ENCODE results near the gene TCAP. TPM values are rescaled to one million over a fixed set of nuclear protein-coding genes. Genes with fewer than 3 reads are reported as not detected.
A peak's percentile ranks its signal among the peaks of the same experiment; 100 is the strongest.

Gene TCAP
- polyA plus RNA-seq, 1 donor (not counting 4 experiments of a cell fraction or from before 2014, with no cell fraction given) = 0.20 TPM

DNA sequence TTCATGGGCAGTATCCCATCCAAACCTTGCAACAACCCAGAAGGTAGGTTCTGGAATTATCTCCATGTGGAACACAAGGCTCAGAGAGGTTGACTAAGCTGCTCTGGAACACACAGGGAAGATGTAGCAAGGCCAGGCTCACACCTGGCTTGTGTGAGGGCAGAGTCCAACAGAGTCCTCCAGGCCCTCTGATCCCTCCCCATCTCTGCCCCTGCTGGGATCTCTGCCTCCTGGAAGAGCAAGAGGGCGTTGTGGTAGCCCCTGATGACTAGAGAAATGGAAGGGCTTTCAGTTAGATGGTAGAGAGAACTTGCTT, 45.4 kb upstream of the TCAP start:
- no peak for TF ChIP-seq EZH2 (IDR thresholded peaks at IDR 0.05; ENCODE audit: low read length)
- TF ChIP-seq CTCF (optimal IDR thresholded peaks at IDR 0.05 in 1 of 3, IDR thresholded peaks at IDR 0.05 in 1 of 3, conservative IDR thresholded peaks at IDR 0.05 in 1 of 3; ENCODE audit: extremely low read depth in 1 of 3, insufficient read depth in 2 of 3, low read length in 3 of 3) = no peak
- H3K9me3 ChIP-seq (ENCODE audit: control insufficient read depth, low read depth, low read length) = no peaks in the 10 kb centered on the region
- peaks cover 15% of the 10 kb centered on the region for H3K4me1 ChIP-seq (ENCODE audit: control insufficient read depth, extremely low read depth, insufficient read depth, low read length)
- DNase-seq (ENCODE audit: low read depth, low spot score) (no peak), FAIRE-seq (no peak)
- H3K4me2 ChIP-seq (ENCODE audit: control insufficient read depth, extremely low read depth, insufficient read depth, low read depth, low read length) = no peak overlapping the region
- dilution Hi-C loops (cut with MboI; ENCODE audit: extremely low pct_ligation_motif_present, low sequenced_read_pairs) = no loop called here
- no peaks in the 10 kb centered on the region for H3K9me1 ChIP-seq (ENCODE audit: control insufficient read depth, extremely low read depth, insufficient read depth, low read length)
- H3K27me3 ChIP-seq (ENCODE audit: control insufficient read depth, extremely low read depth, insufficient read depth, low read length) = peaks cover 28% of the 10 kb centered on the region
- H3K4me3 ChIP-seq (ENCODE audit: control insufficient read depth in 2 of 3, extremely low read depth in 1 of 3, insufficient read depth in 2 of 3, low read depth in 1 of 3, low read length in 3 of 3) = no peak overlapping the region
- H2AFZ ChIP-seq (ENCODE audit: control insufficient read depth, low read length) = no peak overlapping the region
- peaks cover 2% of the 10 kb centered on the region for H4K20me1 ChIP-seq (ENCODE audit: control insufficient read depth, extremely low read depth, insufficient read depth, low read length)
- no peak overlapping the region for H3K27ac ChIP-seq (ENCODE audit: control insufficient read depth, insufficient read depth, low read length)
- H3K79me2 ChIP-seq (ENCODE audit: control insufficient read depth, insufficient read depth, low read length) = no peaks in the 10 kb centered on the region
- H3K36me3 ChIP-seq (ENCODE audit: control insufficient read depth in 2 of 2, extremely low read depth in 1 of 2, insufficient read depth in 2 of 2, low read length in 2 of 2) = no peaks in the 10 kb centered on the region
- H3K9ac ChIP-seq (ENCODE audit: control insufficient read depth, extremely low read depth, insufficient read depth, low read length) = no peak overlapping the region

GRCh38 chr17:39621523-39622379, 43.4 kb upstream of the TCAP start:
- dilution Hi-C loops (cut with MboI; ENCODE audit: extremely low pct_ligation_motif_present, low sequenced_read_pairs) = no loop called here
- FAIRE-seq = peak; percentile 90

More at GRCh38 chr17:39621523-39622379, 43.4 kb upstream of the TCAP start:
- H4K20me1 ChIP-seq (ENCODE audit: control insufficient read depth, extremely low read depth, insufficient read depth, low read length) = peaks cover 2% of the 10 kb centered on the region
- H3K4me3 ChIP-seq (ENCODE audit: control insufficient read depth in 2 of 3, extremely low read depth in 1 of 3, insufficient read depth in 2 of 3, low read depth in 1 of 3, low read length in 3 of 3) = no peak overlapping the region
- H3K9me1 ChIP-seq (ENCODE audit: control insufficient read depth, extremely low read depth, insufficient read depth, low read length) = no peaks in the 10 kb centered on the region
- H3K27me3 ChIP-seq (ENCODE audit: control insufficient read depth, extremely low read depth, insufficient read depth, low read length) = peaks cover 43% of the 10 kb centered on the region
- H3K9ac ChIP-seq (ENCODE audit: control insufficient read depth, extremely low read depth, insufficient read depth, low read length) = no peak overlapping the region
- no peak for DNase-seq (ENCODE audit: low read depth, low spot score)
- H3K36me3 ChIP-seq (ENCODE audit: control insufficient read depth in 2 of 2, extremely low read depth in 1 of 2, insufficient read depth in 2 of 2, low read length in 2 of 2) = no peaks in the 10 kb centered on the region
- H3K9me3 ChIP-seq (ENCODE audit: control insufficient read depth, low read depth, low read length) = no peaks in the 10 kb centered on the region
- H3K79me2 ChIP-seq (ENCODE audit: control insufficient read depth, insufficient read depth, low read length) = no peaks in the 10 kb centered on the region
- no peak overlapping the region for H3K27ac ChIP-seq (ENCODE audit: control insufficient read depth, insufficient read depth, low read length)
- no peak overlapping the region for H2AFZ ChIP-seq (ENCODE audit: control insufficient read depth, low read length)
- H3K4me1 ChIP-seq (ENCODE audit: control insufficient read depth, extremely low read depth, insufficient read depth, low read length) = peaks cover 32% of the 10 kb centered on the region
- TF ChIP-seq EZH2 (IDR thresholded peaks at IDR 0.05; ENCODE audit: low read length) (no peak), CTCF (optimal IDR thresholded peaks at IDR 0.05 in 1 of 3, IDR thresholded peaks at IDR 0.05 in 1 of 3, conservative IDR thresholded peaks at IDR 0.05 in 1 of 3; ENCODE audit: extremely low read depth in 1 of 3, insufficient read depth in 2 of 3, low read length in 3 of 3) (peak; percentile 100)
- H3K4me2 ChIP-seq (ENCODE audit: control insufficient read depth, extremely low read depth, insufficient read depth, low read depth, low read length) = peak overlapping the region; percentile 55

Data from keratinocyte (primary cell).